ENCODE data around the gene FARSA. TPM values are rescaled to one million over a fixed set of nuclear protein-coding genes. Genes with fewer than 3 reads are reported as not detected.

The FARSA gene
- total RNA-seq, 6 experiments from 2014 or later = 22.9 to 46.2 (median 29.0) TPM

DNA sequence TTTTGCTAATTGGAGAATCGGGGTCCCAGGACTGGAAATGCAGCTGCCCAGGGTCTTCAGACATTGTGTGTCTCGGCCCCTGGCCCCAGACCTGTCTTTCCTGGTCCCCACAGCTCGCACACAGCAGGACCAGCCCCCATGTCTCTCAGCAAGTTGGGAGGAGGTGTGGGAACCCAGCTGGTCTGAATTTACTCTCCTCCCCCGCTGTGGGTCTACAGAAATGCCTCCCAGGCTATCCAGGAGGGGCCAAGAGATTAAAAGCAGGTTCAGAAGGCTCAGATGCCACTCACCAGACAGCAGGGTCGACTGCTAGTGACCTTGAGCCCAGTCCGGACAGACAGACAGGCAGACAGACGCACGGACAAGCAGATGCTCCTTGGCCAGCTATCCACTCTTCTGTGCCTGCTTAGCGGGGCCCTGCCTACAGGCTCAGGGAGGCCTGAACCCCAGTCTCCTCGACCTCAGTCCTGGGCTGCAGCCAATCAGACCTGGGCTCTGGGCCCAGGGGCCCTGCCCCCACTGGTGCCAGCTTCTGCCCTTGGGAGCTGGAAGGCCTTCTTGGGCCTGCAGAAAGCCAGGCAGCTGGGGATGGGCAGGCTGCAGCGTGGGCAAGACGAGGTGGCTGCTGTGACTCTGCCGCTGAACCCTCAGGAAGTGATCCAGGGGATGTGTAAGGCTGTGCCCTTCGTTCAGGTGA, 35.9 kb upstream of the FARSA start, which contains the start of gene DAND5:
Gene DAND5 (plus strand): TSS at position 285 of the 697 bp plus-strand sequence. CDS start 85 bp downstream, at position 370.
- H3K27ac ChIP-seq = no peak within 1 kb of the TSS
- no peaks in the 10 kb centered on the region for H3K9me3 ChIP-seq
- WGBS (ENCODE audit: insufficient coverage, low coverage, low lambda C conversion rate, missing lambda C conversion rate) = no CpG with 5 or more reads among the region's 14 CpGs
- H3K36me3 ChIP-seq = no peaks in the 10 kb centered on the region
- H3K4me3 ChIP-seq = no peak within 1 kb of the TSS
- DNase-seq (no peak), ATAC-seq (peak in 2 of 4 donors; percentile 20 to 53)
- intact Hi-C loops (cut with DNase I) = no loop called here
- TF ChIP-seq POLR2A (IDR thresholded peaks at IDR 0.05) = no peak
- TF ChIP-seq, protein P1, sequence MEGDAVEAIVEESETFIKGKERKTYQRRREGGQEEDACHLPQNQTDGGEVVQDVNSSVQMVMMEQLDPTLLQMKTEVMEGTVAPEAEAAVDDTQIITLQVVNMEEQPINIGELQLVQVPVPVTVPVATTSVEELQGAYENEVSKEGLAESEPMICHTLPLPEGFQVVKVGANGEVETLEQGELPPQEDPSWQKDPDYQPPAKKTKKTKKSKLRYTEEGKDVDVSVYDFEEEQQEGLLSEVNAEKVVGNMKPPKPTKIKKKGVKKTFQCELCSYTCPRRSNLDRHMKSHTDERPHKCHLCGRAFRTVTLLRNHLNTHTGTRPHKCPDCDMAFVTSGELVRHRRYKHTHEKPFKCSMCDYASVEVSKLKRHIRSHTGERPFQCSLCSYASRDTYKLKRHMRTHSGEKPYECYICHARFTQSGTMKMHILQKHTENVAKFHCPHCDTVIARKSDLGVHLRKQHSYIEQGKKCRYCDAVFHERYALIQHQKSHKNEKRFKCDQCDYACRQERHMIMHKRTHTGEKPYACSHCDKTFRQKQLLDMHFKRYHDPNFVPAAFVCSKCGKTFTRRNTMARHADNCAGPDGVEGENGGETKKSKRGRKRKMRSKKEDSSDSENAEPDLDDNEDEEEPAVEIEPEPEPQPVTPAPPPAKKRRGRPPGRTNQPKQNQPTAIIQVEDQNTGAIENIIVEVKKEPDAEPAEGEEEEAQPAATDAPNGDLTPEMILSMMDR (IDR thresholded peaks at IDR 0.05) = no peak
- no peaks in the 10 kb centered on the region for H3K27me3 ChIP-seq
- H3K4me1 ChIP-seq = peaks cover 0 to 5% (median 0%) of the 10 kb centered on the region in 4 donors

DNA sequence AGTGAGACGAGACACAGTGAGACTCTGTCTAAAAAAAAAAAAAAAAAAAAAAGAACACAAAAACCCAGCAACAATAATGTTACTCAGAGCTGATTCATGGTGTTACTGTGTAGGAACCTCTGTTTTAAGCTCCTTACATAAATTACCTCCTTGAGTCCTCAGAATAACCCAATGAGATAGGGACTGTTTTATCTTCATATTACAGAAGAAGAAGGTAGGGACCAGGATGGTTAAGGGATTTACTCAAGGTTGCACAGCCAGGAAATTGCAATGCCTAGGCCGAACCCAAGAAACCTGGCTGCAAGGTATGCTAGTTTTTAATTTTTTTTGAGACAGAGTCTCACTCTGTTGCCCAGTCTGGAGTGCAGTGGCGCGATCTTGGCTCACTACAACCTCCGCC, 34.4 kb upstream of the FARSA start:
- intact Hi-C loops (cut with DNase I) = no loop called here
- Histone ChIP-seq H3K27ac (no peak overlapping the region), H3K36me3 (no peaks in the 10 kb centered on the region), H3K4me3 (no peak overlapping the region), H3K27me3 (no peaks in the 10 kb centered on the region), H3K9me3 (no peaks in the 10 kb centered on the region), H3K4me1 (peaks cover 0 to 5% (median 0%) of the 10 kb centered on the region in 4 donors)
- WGBS (ENCODE audit: insufficient coverage, low coverage, low lambda C conversion rate, missing lambda C conversion rate) = 96% methylated on average over 4 of the region's 5 CpGs
- no peak for TF ChIP-seq POLR2A (IDR thresholded peaks at IDR 0.05)
- TF ChIP-seq, protein P1 (IDR thresholded peaks at IDR 0.05) = no peak
- no peak for DNase-seq
- no peak for ATAC-seq

DNA sequence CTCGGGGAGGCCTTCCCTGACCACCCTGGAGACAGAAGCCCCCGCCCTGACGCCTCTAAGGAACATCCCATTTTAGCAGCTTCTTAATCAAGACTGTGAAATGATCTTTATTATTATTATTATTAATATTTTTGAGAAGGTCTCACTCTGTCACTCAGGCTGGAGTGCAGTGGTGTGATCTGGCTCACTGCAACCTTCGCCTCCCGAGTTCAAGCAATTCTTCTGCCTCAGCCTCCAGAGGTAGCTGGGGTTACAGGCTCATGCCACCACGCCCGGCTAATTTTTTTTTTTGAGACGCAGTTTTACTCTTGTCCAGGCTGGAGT, 32.3 kb upstream of the FARSA start:
- H3K36me3 ChIP-seq = no peaks in the 10 kb centered on the region
- DNase-seq = no peak
- intact Hi-C loops (cut with DNase I) = no loop called here
- H3K27me3 ChIP-seq = no peaks in the 10 kb centered on the region
- H3K9me3 ChIP-seq = no peaks in the 10 kb centered on the region
- WGBS (ENCODE audit: insufficient coverage, low coverage, low lambda C conversion rate, missing lambda C conversion rate) = 46% methylated on average over 8 of the region's 8 CpGs
- peaks cover 0 to 5% (median 0%) of the 10 kb centered on the region in 4 donors for H3K4me1 ChIP-seq
- TF ChIP-seq, protein P1 (IDR thresholded peaks at IDR 0.05) = no peak
- TF ChIP-seq POLR2A (IDR thresholded peaks at IDR 0.05) = no peak
- H3K4me3 ChIP-seq = peak overlapping the region in 2 of 3 donors; percentile 46 to 57
- no peak for ATAC-seq
- H3K27ac ChIP-seq = no peak overlapping the region

DNA sequence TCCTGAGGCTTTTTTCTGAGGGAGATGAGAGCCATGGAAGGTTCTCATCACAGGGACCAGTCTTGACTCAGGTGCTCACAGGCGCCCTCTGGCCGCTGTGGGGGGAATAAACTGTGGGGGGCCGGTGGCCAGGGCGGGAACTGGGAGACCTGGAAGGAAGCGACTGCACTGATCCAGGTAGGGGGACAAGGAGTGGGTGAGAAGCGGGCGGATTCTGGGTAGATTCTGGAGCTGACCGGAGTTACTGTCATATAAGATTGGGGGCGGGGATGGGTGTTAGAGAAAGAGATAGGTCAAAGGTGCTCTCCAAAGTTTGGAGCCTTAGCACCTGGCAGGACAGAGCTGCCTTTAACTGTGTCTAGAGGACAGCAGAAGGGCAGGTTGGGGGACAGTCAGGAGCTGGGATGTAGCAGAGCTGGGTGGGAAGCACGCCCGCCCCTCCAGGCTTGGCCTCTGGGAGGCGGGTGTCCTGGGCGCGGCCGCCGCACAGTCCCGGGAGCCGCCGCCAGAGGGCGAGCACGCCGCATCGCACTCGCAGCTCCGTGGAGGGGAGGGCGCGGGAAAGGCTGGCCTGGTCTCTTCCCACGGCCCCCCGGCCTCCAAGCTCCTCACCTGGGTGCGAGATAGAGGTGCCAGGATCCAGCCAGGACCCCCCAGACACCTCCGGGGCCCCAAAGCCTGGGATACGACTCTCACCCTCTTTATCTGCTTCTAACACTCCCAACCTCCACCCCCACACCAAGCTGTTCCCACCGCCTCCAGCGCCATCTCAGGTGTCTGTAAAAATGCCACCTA, 31.7 kb upstream of the FARSA start:
- intact Hi-C loops (cut with DNase I) = no loop called here
- 0% methylated on average over 21 of the region's 34 CpGs for WGBS (ENCODE audit: insufficient coverage, low coverage, low lambda C conversion rate, missing lambda C conversion rate)
- TF ChIP-seq, protein P1 (IDR thresholded peaks at IDR 0.05) = peak; percentile 86 to 92 (median 90)
- no peak for TF ChIP-seq POLR2A (IDR thresholded peaks at IDR 0.05)
- Histone ChIP-seq H3K36me3 (no peaks in the 10 kb centered on the region), H3K27me3 (no peaks in the 10 kb centered on the region), H3K27ac (no peak overlapping the region), H3K9me3 (no peaks in the 10 kb centered on the region), H3K4me1 (peaks cover 0 to 5% (median 0%) of the 10 kb centered on the region in 4 donors), H3K4me3 (peak overlapping the region; percentile 45 to 57 (median 46))
- peak; percentile 97 to 98 (median 98) for ATAC-seq
- peak; percentile 79 to 83 (median 80) for DNase-seq
